K562 (cell line): ENCODE data around the gene APOC4.

Experiments used
- COPS2 ChIP-seq: fragments of 450-650 bp; conservative IDR thresholded peaks from 2 replicates; pipeline ENCODE4 v1.6.1; 2016; ENCODE audit warnings: mild to moderate bottlenecking, moderate library complexity
- CTCF ChIP-seq, 3 experiments: IDR thresholded peaks in 2 of 3; conservative IDR thresholded peaks in 1 of 3; 2 replicates each; pipeline ENCODE4 v1.5.1; 2011 to 2012; ENCODE audit warnings: low read length in 3 of 3, mild to moderate bottlenecking in 3 of 3, control low read depth in 2 of 3, improper control_type of control experiment in 1 of 3, inconsistent platforms in 1 of 3, low read depth in 1 of 3, mixed read lengths in 1 of 3, moderate library complexity in 1 of 3; ENCODE audit not compliant: insufficient read depth in 2 of 3
- ELF4 ChIP-seq: fragments of 450-650 bp; formaldehyde crosslinking; IDR thresholded peaks from 2 replicates; pipeline ENCODE4 v1.4.0; 2022; ENCODE audit warnings: missing genetic modification characterization
- HOMEZ ChIP-seq: fragments of 250-450 bp; sonication (Bioruptor Pico); IDR thresholded peaks from 2 replicates; pipeline ENCODE4 v1.4.0; 2020; ENCODE audit warnings: mild to moderate bottlenecking, moderate library complexity
- PTRF ChIP-seq: fragments of 450-650 bp; IDR thresholded peaks from 2 replicates; pipeline ENCODE4 v1.6.1; 2016; ENCODE audit warnings: mild to moderate bottlenecking, missing genetic modification characterization, missing compliant biosample characterization
- RFX5 ChIP-seq: IDR thresholded peaks from 2 replicates; pipeline ENCODE4 v1.6.1; 2011; ENCODE audit warnings: low read depth, mild to moderate bottlenecking, improper control_type of control experiment, low read length
- TAF15 ChIP-seq: fragments of 200-400 bp; formaldehyde crosslinking; IDR thresholded peaks from 2 replicates; pipeline ENCODE4 v1.6.1; 2017; ENCODE audit warnings: mild to moderate bottlenecking, low read depth, low read length, moderate library complexity
- TAL1 ChIP-seq: fragments of 450-650 bp; IDR thresholded peaks from 2 replicates; pipeline ENCODE4 v1.6.1; 2016; ENCODE audit warnings: mild to moderate bottlenecking
- ZNF121 ChIP-seq: sonication (generic); formaldehyde crosslinking; conservative IDR thresholded peaks from 2 replicates; pipeline ENCODE4 v1.8.0; 2022; ENCODE audit warnings: missing genetic modification reagents

- TF ChIP-seq TAF15 (no peak), ZNF121 (CRISPR knock-in tag) (no peak), CTCF (IDR thresholded peaks at IDR 0.05 in 2 of 3, conservative IDR thresholded peaks at IDR 0.05 in 1 of 3; ENCODE audit: insufficient read depth in 2 of 3, low read depth in 1 of 3, low read length in 3 of 3) (no peak), HOMEZ (CRISPR knock-in tag) (no peak), TAL1 (no peak), RFX5 (no peak), PTRF (tag) (no peak), ELF4 (CRISPR knock-in tag) (no peak), COPS2 (no peak)
Measured at GRCh38 chr19:44942067-44942571, at the start of gene APOC4.
